H1 (cell line): ENCODE data around the gene PAPOLG. TPM values are rescaled to one million over a fixed set of nuclear protein-coding genes. Genes with fewer than 3 reads are reported as not detected.

Source experiments
- CTCF ChIA-PET: fragments of 300-600 bp; sonication (Branson Sonifier 250); formaldehyde crosslinking; loops from one replicate; lab custom pipeline; 2021; ENCODE audit not compliant: partially characterized antibody; lab: Charles Lee
- POLR2A ChIA-PET: fragments of 300-600 bp; sonication (Branson Sonifier 250); formaldehyde crosslinking; loops from one replicate; lab custom pipeline; 2021; ENCODE audit warnings: inconsistent platforms; ENCODE audit not compliant: partially characterized antibody; lab: Charles Lee
- DNase-seq, 2 experiments: peaks; one replicate each; pipeline versions ENCODE4 v3.0.0 to v3.0.0-alpha.2; 2010 to 2022; ENCODE audit warnings: low spot score in 2 of 2, low read depth in 1 of 2, mixed read lengths in 1 of 2
- FAIRE-seq: peaks from 2 replicates; lab custom pipeline; 2011; peaks lifted over from hg19 to GRCh38; lab: Jason Lieb, UNC
- H2AFZ ChIP-seq: 2 replicates; pipeline ENCODE4 v1.8.1; 2012; ENCODE audit warnings: low read length, inconsistent platforms
- H2AK5ac ChIP-seq: 2 replicates; pipeline ENCODE4 v1.6.1; 2013; ENCODE audit warnings: low read depth, low read length
- H2BK120ac ChIP-seq: replicated peaks from 2 replicates; pipeline ENCODE3; 2013; ENCODE audit warnings: low read depth, low read length, inconsistent platforms
- H2BK12ac ChIP-seq: 2 replicates; pipeline ENCODE4 v1.6.1; 2013; ENCODE audit warnings: low read depth, low read length
- H2BK15ac ChIP-seq: 2 replicates; pipeline ENCODE4 v1.6.1; 2013; ENCODE audit warnings: low read length
- H2BK20ac ChIP-seq: 2 replicates; pipeline ENCODE4 v1.6.1; 2013; ENCODE audit warnings: low read length
- H2BK5ac ChIP-seq: 2 replicates; pipeline ENCODE4 v1.6.1; 2013; ENCODE audit warnings: low read depth, low read length
- H3K14ac ChIP-seq: 2 replicates; pipeline ENCODE4 v1.6.1; 2013; ENCODE audit warnings: inconsistent platforms; ENCODE audit not compliant: insufficient read length
- H3K18ac ChIP-seq: 2 replicates; pipeline ENCODE4 v1.6.1; 2013; ENCODE audit warnings: low read length; ENCODE audit errors: extremely low read depth
- H3K23ac ChIP-seq: 2 replicates; pipeline ENCODE4 v1.6.1; 2013; ENCODE audit warnings: inconsistent platforms; ENCODE audit not compliant: insufficient read length
- H3K23me2 ChIP-seq: 2 replicates; pipeline ENCODE4 v1.6.1; 2013; ENCODE audit warnings: low read depth, low read length
- H3K27ac ChIP-seq: 2 replicates; pipeline ENCODE4 v1.6.1; 2011; ENCODE audit warnings: low read depth, low read length, inconsistent platforms
- H3K27me3 ChIP-seq, 4 experiments: replicated peaks in 1 of 4; 1 replicate in 1 of 4; 2 replicates in 3 of 4; pipeline versions ENCODE4 v1.6.1 to v1.8.1; 2011 to 2013; ENCODE audit warnings: low read length in 3 of 4, mild to moderate bottlenecking in 3 of 4, inconsistent platforms in 2 of 4, mixed read lengths in 2 of 4, moderate library complexity in 1 of 4; ENCODE audit not compliant: control insufficient read depth in 3 of 4, insufficient read depth in 3 of 4; ENCODE audit errors: extremely low read depth in 1 of 4
- H3K36me3 ChIP-seq, 4 experiments: 2 replicates each; pipeline versions ENCODE4 v1.6.1 to v1.8.1; 2011 to 2013; ENCODE audit warnings: mild to moderate bottlenecking in 4 of 4, low read length in 3 of 4, moderate library complexity in 2 of 4, control low read depth in 1 of 4, inconsistent platforms in 1 of 4; ENCODE audit not compliant: insufficient read depth in 4 of 4, control insufficient read depth in 2 of 4
- H3K4ac ChIP-seq: replicated peaks from 2 replicates; pipeline ENCODE3; 2013; ENCODE audit warnings: low read length, low read depth, mixed read lengths, inconsistent platforms; ENCODE audit not compliant: insufficient read length
- H3K4me1 ChIP-seq, 4 experiments: replicated peaks in 1 of 4; 1 replicate in 1 of 4; 2 replicates in 3 of 4; pipeline versions ENCODE4 v1.6.1 to v1.8.1; 2011 to 2013; ENCODE audit warnings: low read length in 3 of 4, inconsistent platforms in 2 of 4, mixed read lengths in 1 of 4; ENCODE audit not compliant: insufficient read depth in 4 of 4, control insufficient read depth in 3 of 4
- H3K4me2 ChIP-seq, 2 experiments: 2 replicates each; pipeline versions ENCODE4 v1.6.1 to v1.8.1; 2011 to 2013; ENCODE audit warnings: low read depth in 2 of 2, low read length in 2 of 2, control low read depth in 1 of 2, inconsistent platforms in 1 of 2, mild to moderate bottlenecking in 1 of 2; ENCODE audit not compliant: insufficient read depth in 1 of 2
- H3K4me3 ChIP-seq, 4 experiments: fragments of 200-600, 300-600 bp in 1 of 4; sonication (generic), shearing (Covaris generic), sonication (Bioruptor Twin) in 1 of 4; 2 replicates each; pipeline versions ENCODE4 v1.5.1 to v1.8.1; 2011 to 2016; ENCODE audit warnings: low read length in 4 of 4, low read depth in 3 of 4, control low read depth in 2 of 4, inconsistent platforms in 2 of 4, mild to moderate bottlenecking in 2 of 4, mixed read lengths in 1 of 4, moderate library complexity in 1 of 4; ENCODE audit not compliant: insufficient read depth in 2 of 4; ENCODE audit errors: extremely low read depth in 1 of 4
- H3K56ac ChIP-seq: replicated peaks from 2 replicates; pipeline ENCODE3; 2013; ENCODE audit warnings: low read depth, mild to moderate bottlenecking, mixed read lengths, low read length, inconsistent platforms; ENCODE audit not compliant: insufficient read length
- H3K79me1 ChIP-seq: 2 replicates; pipeline ENCODE4 v1.6.1; 2013; ENCODE audit warnings: low read depth, low read length, control low read depth
- H3K79me2 ChIP-seq, 2 experiments: 2 replicates each; pipeline versions ENCODE4 v1.6.1 to v1.8.1; 2012 to 2013; ENCODE audit warnings: low read length in 2 of 2, mild to moderate bottlenecking in 2 of 2, inconsistent platforms in 1 of 2; ENCODE audit not compliant: insufficient read depth in 2 of 2, control insufficient read depth in 1 of 2
- H3K9ac ChIP-seq, 4 experiments: replicated peaks in 1 of 4; 1 replicate in 1 of 4; 2 replicates in 3 of 4; pipeline versions ENCODE4 v1.6.1 to v1.8.1; 2011 to 2013; ENCODE audit warnings: low read depth in 3 of 4, low read length in 3 of 4, control low read depth in 2 of 4, mild to moderate bottlenecking in 2 of 4, moderate library complexity in 2 of 4, inconsistent platforms in 1 of 4; ENCODE audit errors: extremely low read depth in 1 of 4
- H3K9me3 ChIP-seq, 2 experiments: 2 replicates each; pipeline versions ENCODE4 v1.6.1 to v1.8.1; 2012 to 2013; ENCODE audit warnings: mild to moderate bottlenecking in 2 of 2, moderate library complexity in 2 of 2, control low read depth in 1 of 2, inconsistent platforms in 1 of 2, low read depth in 1 of 2, low read length in 1 of 2, mixed read lengths in 1 of 2; ENCODE audit not compliant: insufficient read depth in 2 of 2
- H4K20me1 ChIP-seq, 2 experiments: replicated peaks in 1 of 2; 2 replicates each; pipeline versions ENCODE3 to v1.8.1; 2011 to 2013; ENCODE audit warnings: inconsistent platforms in 2 of 2, low read length in 2 of 2, mild to moderate bottlenecking in 1 of 2; ENCODE audit not compliant: insufficient read depth in 2 of 2, control insufficient read depth in 1 of 2
- H4K5ac ChIP-seq: 2 replicates; pipeline ENCODE4 v1.6.1; 2013; ENCODE audit warnings: low read length, low read depth, mixed read lengths, inconsistent platforms; ENCODE audit not compliant: insufficient read length
- H4K8ac ChIP-seq: 2 replicates; pipeline ENCODE4 v1.8.0; 2013; ENCODE audit warnings: mild to moderate bottlenecking, moderate library complexity, low read length, inconsistent platforms; ENCODE audit not compliant: insufficient read depth; ENCODE audit errors: extremely low read depth
- H4K91ac ChIP-seq: replicated peaks from 2 replicates; pipeline ENCODE3; 2013; ENCODE audit warnings: low read length, mixed read lengths, inconsistent platforms; ENCODE audit not compliant: insufficient read length
- BCL11A ChIP-seq, 2 experiments: IDR thresholded peaks; one replicate each; pipeline ENCODE4 v1.6.1; 2011; ENCODE audit warnings: low read depth in 2 of 2, low read length in 2 of 2, mild to moderate bottlenecking in 2 of 2
- CBX5 ChIP-seq: fragments of 300-800, 300-1000 bp; sonication (generic); IDR thresholded peaks from 2 replicates; pipeline ENCODE4 v1.7.1; 2016; ENCODE audit warnings: antibody characterized with exemption, low read length, low read depth
- CBX8 ChIP-seq: fragments of 300-800, 300-1000 bp; sonication (generic); IDR thresholded peaks from 2 replicates; pipeline ENCODE4 v1.7.1; 2016; ENCODE audit warnings: low read depth, low read length, borderline replicate concordance
- CEBPB ChIP-seq: IDR thresholded peaks from 2 replicates; pipeline ENCODE4 v1.6.1; 2012; ENCODE audit warnings: low read depth, low read length
- JUND ChIP-seq: IDR thresholded peaks from 2 replicates; pipeline ENCODE4 v1.6.1; 2011; ENCODE audit warnings: mild to moderate bottlenecking, improper control_type of control experiment, low read length
- RAD21 ChIP-seq, 2 experiments: IDR thresholded peaks in 1 of 2; conservative IDR thresholded peaks in 1 of 2; 2 replicates each; pipeline ENCODE4 v1.6.1; 2011; ENCODE audit warnings: low read depth in 2 of 2, low read length in 2 of 2, improper control_type of control experiment in 1 of 2, inconsistent platforms in 1 of 2, mild to moderate bottlenecking in 1 of 2, moderate library complexity in 1 of 2
- RFX5 ChIP-seq: IDR thresholded peaks from 2 replicates; pipeline ENCODE4 v1.6.1; 2011; ENCODE audit warnings: low read depth, low read length, improper control_type of control experiment, borderline replicate concordance
- SP4 ChIP-seq: IDR thresholded peaks from 2 replicates; pipeline ENCODE4 v1.6.1; 2012; ENCODE audit warnings: low read length, inconsistent platforms
- SUZ12 ChIP-seq: fragments of 200-600 bp; sonication (generic); IDR thresholded peaks from 2 replicates; pipeline ENCODE4 v1.6.1; 2012; ENCODE audit warnings: mild to moderate bottlenecking, inconsistent platforms, low read length, moderate library complexity, mixed read lengths
- YY1 ChIP-seq: IDR thresholded peaks from 2 replicates; pipeline ENCODE4 v1.6.1; 2011; ENCODE audit warnings: low read depth, mild to moderate bottlenecking, low read length
- WGBS, 2 experiments: shearing (Covaris generic) in 1 of 2; methylation state at CpG; one replicate each; pipeline versions ENCODE4 v1.1.6 to v1.1.7; 2013 to 2015; ENCODE audit warnings: low lambda C conversion rate in 2 of 2, mixed read lengths in 2 of 2, inconsistent platforms in 1 of 2, low coverage in 1 of 2, missing lambda C conversion rate in 1 of 2; ENCODE audit not compliant: insufficient replicate concordance in 2 of 2, insufficient coverage in 1 of 2, insufficient read length in 1 of 2; ENCODE audit errors: extremely low coverage in 1 of 2, missing lambda C conversion rate in 1 of 2; 5-methylcytosine and 5-hydroxymethylcytosine counted together
- polyA plus RNA-seq, 7 experiments: library from polyadenylated mRNA; depleted of rRNA in 3 of 7; stranded (reverse) in 5 of 7; unstranded in 2 of 7; fragments of >200 nt in 5 of 7; fragments of 200-250 nt in 2 of 7; gene quantifications; 1 replicate in 5 of 7; 2 replicates in 1 of 7; 4 replicates in 1 of 7; pipeline versions ENCODE4 v1.2.1 to v1.2.3, GENCODE V29; 2011 to 2013; ENCODE audit warnings: missing spikeins in 2 of 7, mixed read lengths in 2 of 7
- total RNA-seq: library from RNA; stranded (reverse); fragmentation: NEBNext Ultra II Directional; extraction: Animal tissue kit (Norgen Biotek cat#: 25700); gene quantifications from 2 replicates; pipeline ENCODE4 v1.2.1, GENCODE V29; 2021

PAPOLG gene
- total and polyA plus RNA-seq, 2 of the 8 experiments (the other 6 are each of a cell fraction or from before 2014, with no cell fraction given) = 6.5 to 21.5 TPM

DNA sequence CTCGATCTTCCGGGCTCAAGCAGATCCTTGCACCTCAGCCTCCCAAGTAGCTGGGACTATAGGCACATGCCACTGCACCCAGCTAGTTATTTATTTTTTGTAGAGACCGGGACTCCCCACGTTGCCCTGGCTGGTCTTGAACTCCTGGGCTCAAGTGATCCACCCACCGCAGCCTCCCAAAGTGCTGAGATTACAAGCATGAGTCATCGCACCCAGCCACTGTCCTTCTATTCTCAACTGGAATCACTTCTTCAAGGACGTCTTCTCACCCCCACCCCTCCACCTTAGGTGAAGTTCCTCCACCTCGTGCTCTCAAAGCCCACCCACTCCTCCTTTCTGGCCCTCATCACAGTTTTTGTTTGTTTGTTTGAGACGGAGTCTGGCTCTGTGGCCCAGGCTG, 71.3 kb downstream of the PAPOLG start:
- Histone ChIP-seq H4K5ac (no peak overlapping the region), H3K56ac (no peak overlapping the region)

More for the DNA sequence above, 71.3 kb downstream of the PAPOLG start:
- Histone ChIP-seq H2BK15ac (no peak overlapping the region), H3K23ac (no peak overlapping the region), H3K14ac (no peak overlapping the region), H3K4me2 (no peak overlapping the region), H3K79me2 (no peaks in the 10 kb centered on the region), H2AFZ (no peak overlapping the region), H3K79me1 (no peaks in the 10 kb centered on the region), H2BK120ac (no peak overlapping the region), H2BK5ac (no peak overlapping the region), H3K27me3 (no peaks in the 10 kb centered on the region), H3K18ac (no peak overlapping the region), H3K36me3 (no peaks in the 10 kb centered on the region), H4K8ac (no peak overlapping the region), H2AK5ac (no peak overlapping the region), H2BK20ac (no peak overlapping the region), H4K91ac (no peak overlapping the region), H3K27ac (no peak overlapping the region), H3K9me3 (no peaks in the 10 kb centered on the region), H2BK12ac (no peak overlapping the region), H4K20me1 (peaks cover 0 to 1% of the 10 kb centered on the region in 2 experiments), H3K23me2 (no peaks in the 10 kb centered on the region), H3K9ac (no peak overlapping the region)
- POLR2A ChIA-PET = no interaction called here
- CTCF ChIA-PET = interaction anchor here (1.2 to 1.5 kb wide), 2 partner anchors 41 to 238 kb away, joined by 3 to 4 read pairs; no protein-coding TSS in a partner anchor
- TF ChIP-seq BCL11A (IDR thresholded peaks at IDR 0.05; ENCODE audit: low read depth in 2 of 2, low read length in 2 of 2) (no peak), SP4 (no peak), CBX5 (no peak), JUND (no peak), RAD21 (IDR thresholded peaks at IDR 0.05 in 1 of 2, conservative IDR thresholded peaks at IDR 0.05 in 1 of 2; ENCODE audit: low read depth in 2 of 2, low read length in 2 of 2) (no peak), CEBPB (no peak), CBX8 (no peak), SUZ12 (no peak), RFX5 (no peak), YY1 (no peak)
- TF ChIP-seq, all 59 proteins: peak for 0
- Histone ChIP-seq H3K4me3 (no peak overlapping the region), H3K4ac (no peak overlapping the region), H3K4me1 (no peaks in the 10 kb centered on the region)
- DNase-seq (no peak), FAIRE-seq (no peak)
- 85% methylated on average over 9 of the region's 9 CpGs; no CpG with 5 or more reads in 1 of the 2 experiments for WGBS, 2 experiments
